ENCODE data around the gene ARHGAP35.
"Not testable (repeated sequence)": the region's sequence is repeated elsewhere in the genome, so short reads cannot be mapped to it uniquely, and the experiment has no call there.

The ARHGAP35 gene

DNA sequence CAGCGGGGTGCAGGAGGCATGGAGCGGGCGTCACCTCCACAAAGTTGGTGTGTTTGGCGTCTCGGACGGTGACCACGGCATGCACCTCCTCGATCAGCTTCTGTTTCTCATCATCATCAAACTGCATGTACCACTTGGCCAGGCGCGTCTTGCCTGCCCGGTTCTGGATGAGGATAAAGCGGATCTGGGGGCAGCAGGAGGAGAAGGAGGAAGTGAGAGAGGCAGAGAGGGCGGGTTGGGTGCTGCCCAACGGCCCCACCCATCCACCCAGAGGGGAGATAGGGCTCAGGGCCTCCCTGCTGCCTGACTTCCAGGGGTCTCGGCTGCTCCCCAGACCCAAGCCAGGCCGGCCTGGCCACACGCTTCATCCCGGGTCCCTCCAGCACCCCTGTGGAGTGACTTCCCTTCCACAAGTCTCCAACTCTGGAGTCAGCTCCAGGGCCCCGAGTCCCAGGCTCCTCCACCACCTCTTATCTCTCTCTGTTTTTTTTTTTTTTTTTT is 14.8 kb upstream of the ARHGAP35 start:
- no peak overlapping the region for H3K4me3 ChIP-seq (ENCODE audit: low read depth, low read length)
- TF ChIP-seq, protein P1, sequence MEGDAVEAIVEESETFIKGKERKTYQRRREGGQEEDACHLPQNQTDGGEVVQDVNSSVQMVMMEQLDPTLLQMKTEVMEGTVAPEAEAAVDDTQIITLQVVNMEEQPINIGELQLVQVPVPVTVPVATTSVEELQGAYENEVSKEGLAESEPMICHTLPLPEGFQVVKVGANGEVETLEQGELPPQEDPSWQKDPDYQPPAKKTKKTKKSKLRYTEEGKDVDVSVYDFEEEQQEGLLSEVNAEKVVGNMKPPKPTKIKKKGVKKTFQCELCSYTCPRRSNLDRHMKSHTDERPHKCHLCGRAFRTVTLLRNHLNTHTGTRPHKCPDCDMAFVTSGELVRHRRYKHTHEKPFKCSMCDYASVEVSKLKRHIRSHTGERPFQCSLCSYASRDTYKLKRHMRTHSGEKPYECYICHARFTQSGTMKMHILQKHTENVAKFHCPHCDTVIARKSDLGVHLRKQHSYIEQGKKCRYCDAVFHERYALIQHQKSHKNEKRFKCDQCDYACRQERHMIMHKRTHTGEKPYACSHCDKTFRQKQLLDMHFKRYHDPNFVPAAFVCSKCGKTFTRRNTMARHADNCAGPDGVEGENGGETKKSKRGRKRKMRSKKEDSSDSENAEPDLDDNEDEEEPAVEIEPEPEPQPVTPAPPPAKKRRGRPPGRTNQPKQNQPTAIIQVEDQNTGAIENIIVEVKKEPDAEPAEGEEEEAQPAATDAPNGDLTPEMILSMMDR (IDR thresholded peaks at IDR 0.05; ENCODE audit: borderline replicate concordance, insufficient read depth, low read depth, low read length), result no peak

DNA sequence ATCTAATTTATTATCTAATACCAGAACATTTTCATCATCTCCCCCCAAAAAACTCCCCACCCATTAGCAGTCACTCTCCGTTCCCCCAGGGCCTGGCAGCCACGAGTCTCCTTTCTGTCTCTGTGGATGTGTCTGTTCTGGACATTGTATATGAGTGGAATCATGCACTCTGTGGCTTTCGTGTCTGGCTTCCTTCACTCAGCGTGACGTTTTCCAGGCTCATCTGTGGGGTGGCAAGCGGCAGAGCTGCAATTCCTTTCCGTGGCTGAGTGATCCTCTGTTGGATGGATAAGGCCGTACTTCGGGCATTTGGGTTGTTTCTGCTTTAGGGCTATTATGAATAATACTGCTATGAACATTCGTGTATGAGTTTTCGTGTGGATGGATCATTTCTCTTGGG is 13.3 kb upstream of the ARHGAP35 start:
- H3K4me3 ChIP-seq (ENCODE audit: low read depth, low read length), result no peak overlapping the region
- TF ChIP-seq, protein P1 (IDR thresholded peaks at IDR 0.05; ENCODE audit: borderline replicate concordance, insufficient read depth, low read depth, low read length), result no peak

DNA sequence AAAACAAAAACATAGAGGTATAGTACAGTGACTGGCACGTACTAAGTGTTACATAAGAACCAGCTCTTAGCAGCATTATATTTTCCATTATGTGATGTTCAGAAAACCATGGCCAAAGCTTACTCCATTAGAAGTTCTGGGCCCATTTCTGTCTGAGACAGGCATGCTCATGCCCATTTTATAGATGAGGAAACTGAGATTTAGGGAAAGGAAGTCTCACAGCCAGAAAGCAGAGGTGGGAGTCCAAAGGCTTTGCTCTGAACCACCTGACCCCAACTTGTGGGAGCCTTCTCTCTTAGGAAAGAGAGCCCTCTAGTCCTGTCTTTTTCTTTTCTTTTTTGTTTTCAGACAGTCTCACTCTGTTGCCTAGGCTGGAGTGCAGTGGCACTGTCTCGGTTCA is 12.4 kb upstream of the ARHGAP35 start:
- TF ChIP-seq, protein P1 (IDR thresholded peaks at IDR 0.05; ENCODE audit: borderline replicate concordance, insufficient read depth, low read depth, low read length), result no peak
- H3K4me3 ChIP-seq (ENCODE audit: low read depth, low read length), result no peak overlapping the region

DNA sequence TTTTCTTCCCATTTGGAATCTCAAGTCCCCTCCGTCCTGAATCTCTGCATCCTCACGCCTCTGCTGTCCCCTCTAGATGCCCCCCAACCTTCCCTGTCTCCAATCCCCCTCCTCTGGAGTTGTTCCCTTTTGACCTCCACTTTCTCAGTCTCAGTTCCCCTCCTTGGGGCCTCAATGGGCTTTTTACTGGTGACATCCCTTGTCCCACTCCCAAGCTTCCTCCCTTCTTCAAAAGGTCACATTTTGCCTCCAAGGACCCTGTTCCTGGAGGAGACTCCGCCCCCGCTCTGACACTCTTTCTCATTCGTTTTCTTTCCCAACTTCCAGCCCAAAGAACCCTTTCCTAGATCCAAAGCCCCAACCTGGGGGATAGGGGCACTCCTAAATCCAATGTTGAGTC is 11.2 kb upstream of the ARHGAP35 start:
- H3K4me3 ChIP-seq (ENCODE audit: low read depth, low read length), result peak overlapping the region; percentile 89

DNA sequence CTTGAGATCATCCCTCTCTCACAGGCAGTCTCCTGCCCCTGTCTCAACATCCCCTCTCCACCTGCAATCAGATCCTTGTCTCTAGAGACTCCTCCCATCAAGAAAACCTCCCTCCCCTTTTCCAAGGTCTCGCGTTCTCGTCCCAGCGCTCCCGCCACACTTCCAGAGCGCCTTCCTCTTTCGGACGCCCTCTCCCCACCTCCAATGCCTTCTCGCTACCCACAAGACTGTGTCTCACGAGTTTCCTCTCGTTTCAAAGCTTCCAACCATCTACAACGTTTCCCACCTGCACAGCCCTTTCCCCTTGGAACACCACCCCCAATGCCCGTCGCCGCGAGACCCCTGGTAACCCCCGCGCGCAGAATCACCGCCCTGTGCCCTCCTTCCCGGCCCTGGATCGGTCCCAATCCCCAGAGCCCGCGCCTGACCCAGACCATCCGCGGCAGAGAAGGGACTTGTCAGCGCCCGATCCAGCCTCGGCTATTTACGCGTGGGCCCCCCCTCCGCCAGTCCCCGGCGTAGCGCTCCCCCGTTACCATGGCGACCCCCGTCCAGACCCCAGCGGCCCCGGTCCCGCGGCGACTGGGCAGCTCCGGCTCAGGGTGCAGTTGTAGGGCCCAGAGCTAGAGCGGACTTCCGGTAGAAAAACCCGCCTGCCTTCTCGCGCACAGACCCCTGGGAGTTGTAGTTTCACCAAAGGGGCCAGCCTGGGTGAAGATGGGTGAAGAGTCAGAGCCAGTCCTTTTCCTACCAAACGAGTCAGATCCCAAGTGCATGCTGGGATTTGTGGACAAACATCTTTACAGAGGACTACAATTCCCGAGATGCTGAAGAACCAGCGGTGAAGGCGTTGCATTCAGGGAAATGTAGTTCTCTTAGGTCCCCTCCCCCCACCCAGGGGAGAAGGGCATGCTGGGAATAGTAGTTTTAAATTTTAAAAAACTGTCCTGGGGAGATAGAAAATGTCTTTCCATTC is 10.3 kb upstream of the ARHGAP35 start, which contains the start of gene AP2S1:
Gene AP2S1, minus strand, starts transcription at position 619 of the 976 bp plus-strand sequence. Its CDS starts 80 bp downstream, at position 539.
- peak within 1 kb of the TSS; percentile 89 for H3K4me3 ChIP-seq (ENCODE audit: low read depth, low read length)
- TF ChIP-seq, protein P1 (IDR thresholded peaks at IDR 0.05; ENCODE audit: borderline replicate concordance, insufficient read depth, low read depth, low read length), result no peak

More for the DNA sequence above, 11.2 kb upstream of the ARHGAP35 start:
- TF ChIP-seq, protein P1 (IDR thresholded peaks at IDR 0.05; ENCODE audit: borderline replicate concordance, insufficient read depth, low read depth, low read length), result no peak

DNA sequence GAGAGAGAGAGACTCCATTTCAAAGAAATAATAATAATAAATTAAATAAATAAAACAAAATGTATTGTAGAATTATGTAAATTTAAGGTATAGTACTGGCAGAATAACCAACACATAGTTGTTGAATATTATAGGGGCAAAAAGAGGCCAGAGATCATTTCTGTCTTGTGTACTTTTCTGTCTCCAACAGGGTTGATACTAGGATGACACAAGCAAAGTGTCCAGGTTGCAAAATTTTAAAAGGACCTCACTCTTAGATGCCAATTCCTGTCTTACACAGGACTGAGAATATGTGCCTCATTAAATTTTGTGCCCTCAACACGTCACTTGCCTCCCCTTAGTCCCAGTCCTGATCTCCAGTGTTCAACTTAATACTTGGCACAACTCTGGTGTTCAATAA is 8.0 kb upstream of the ARHGAP35 start:
- TF ChIP-seq, protein P1 (IDR thresholded peaks at IDR 0.05; ENCODE audit: borderline replicate concordance, insufficient read depth, low read depth, low read length), result no peak
- no peak overlapping the region for H3K4me3 ChIP-seq (ENCODE audit: low read depth, low read length)

DNA sequence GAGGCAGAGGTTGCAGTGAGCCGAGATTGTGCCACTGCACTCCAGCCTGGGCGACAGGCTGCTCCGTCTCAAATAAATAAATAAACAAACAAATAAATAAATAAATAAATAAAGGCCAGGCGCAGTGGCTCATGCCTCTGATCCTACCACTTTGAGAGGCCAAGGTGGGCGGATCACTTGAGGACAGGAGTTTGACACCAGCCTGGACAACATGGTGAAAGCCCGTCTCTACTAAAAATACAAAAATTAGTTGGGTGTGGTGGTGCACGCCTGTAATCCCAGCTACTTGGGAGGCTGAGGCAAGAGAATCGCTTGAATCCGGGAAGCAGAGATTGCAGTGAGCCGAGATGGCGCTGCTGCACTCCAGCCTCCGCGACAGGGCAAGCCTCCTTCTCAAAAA is 6.1 kb upstream of the ARHGAP35 start:
- H3K4me3 ChIP-seq (ENCODE audit: low read depth, low read length), result not testable (repeated sequence)
